Gastrocnemius medialis (tissue), 4 donors: ENCODE results near the gene TNFRSF12A.

Experiments
- POLR2A ChIP-seq, 2 donors: fragments of 450-650 bp; IDR thresholded peaks; one replicate each; pipeline ENCODE4 v1.6.1; 2017; ENCODE audit warnings: antibody characterized with exemption in 2 of 2, mild to moderate bottlenecking in 2 of 2, moderate library complexity in 2 of 2
- TF ChIP-seq, protein P1 (sequence below), 5 experiments: fragments of 450-650 bp in 3 of 5; fragments of 200-600 bp in 2 of 5; sonication (generic) in 2 of 5; IDR thresholded peaks in 4 of 5; conservative IDR thresholded peaks in 1 of 5; 1 replicate in 4 of 5; 2 replicates in 1 of 5; pipeline ENCODE4 v1.5.1; 2016 to 2019; ENCODE audit warnings: antibody characterized with exemption in 5 of 5, mild to moderate bottlenecking in 3 of 5, moderate library complexity in 3 of 5

DNA sequence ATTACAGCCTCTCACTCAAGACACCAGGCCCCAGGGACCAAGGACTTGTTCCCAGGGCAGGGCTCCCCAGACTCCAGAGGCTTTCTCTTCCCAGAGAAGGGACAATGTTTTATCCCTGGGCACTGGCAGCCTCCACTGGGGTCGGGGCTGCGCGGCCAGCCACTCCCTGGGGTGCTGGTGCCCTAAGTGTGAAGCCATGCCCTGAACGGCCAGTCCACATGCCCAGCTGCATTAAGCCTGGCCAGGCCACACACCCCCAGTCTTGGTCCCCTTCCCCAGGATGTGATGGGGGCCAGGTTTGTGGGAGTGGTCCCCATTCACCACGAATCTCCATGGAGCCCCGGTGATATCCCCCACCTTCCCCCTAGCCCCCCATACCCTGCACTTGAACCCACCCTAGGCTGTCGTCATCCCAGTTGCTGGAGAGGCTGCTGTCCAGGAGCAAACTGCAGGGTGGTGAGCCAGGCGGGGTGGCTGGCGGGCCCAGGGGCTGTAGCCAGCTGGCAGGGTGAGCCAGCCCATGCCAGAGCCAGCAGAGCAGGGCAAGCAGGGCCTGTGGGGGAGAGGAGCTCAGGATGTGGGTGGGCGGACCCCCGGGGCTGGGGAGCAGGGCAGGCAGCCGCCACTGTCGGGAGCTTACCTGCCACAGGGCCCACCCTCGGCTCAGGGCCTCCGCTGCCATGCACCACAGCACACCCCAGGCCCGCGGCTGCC is 46.4 kb upstream of the TNFRSF12A start:
- TF ChIP-seq POLR2A (IDR thresholded peaks at IDR 0.05), result no peak
- TF ChIP-seq, protein P1, sequence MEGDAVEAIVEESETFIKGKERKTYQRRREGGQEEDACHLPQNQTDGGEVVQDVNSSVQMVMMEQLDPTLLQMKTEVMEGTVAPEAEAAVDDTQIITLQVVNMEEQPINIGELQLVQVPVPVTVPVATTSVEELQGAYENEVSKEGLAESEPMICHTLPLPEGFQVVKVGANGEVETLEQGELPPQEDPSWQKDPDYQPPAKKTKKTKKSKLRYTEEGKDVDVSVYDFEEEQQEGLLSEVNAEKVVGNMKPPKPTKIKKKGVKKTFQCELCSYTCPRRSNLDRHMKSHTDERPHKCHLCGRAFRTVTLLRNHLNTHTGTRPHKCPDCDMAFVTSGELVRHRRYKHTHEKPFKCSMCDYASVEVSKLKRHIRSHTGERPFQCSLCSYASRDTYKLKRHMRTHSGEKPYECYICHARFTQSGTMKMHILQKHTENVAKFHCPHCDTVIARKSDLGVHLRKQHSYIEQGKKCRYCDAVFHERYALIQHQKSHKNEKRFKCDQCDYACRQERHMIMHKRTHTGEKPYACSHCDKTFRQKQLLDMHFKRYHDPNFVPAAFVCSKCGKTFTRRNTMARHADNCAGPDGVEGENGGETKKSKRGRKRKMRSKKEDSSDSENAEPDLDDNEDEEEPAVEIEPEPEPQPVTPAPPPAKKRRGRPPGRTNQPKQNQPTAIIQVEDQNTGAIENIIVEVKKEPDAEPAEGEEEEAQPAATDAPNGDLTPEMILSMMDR (IDR thresholded peaks at IDR 0.05 in 4 of 5, conservative IDR thresholded peaks at IDR 0.05 in 1 of 5), result no peak
